Raji (cell line): ENCODE measurements around the gene MRM3.

ENCODE experiments used
- POLR2A ChIP-seq: IDR thresholded peaks from 2 replicates; pipeline ENCODE4 v1.6.1; 2011; ENCODE audit warnings: low read depth, low read length, control low read depth; ENCODE audit not compliant: insufficient read depth

The MRM3 gene

DNA sequence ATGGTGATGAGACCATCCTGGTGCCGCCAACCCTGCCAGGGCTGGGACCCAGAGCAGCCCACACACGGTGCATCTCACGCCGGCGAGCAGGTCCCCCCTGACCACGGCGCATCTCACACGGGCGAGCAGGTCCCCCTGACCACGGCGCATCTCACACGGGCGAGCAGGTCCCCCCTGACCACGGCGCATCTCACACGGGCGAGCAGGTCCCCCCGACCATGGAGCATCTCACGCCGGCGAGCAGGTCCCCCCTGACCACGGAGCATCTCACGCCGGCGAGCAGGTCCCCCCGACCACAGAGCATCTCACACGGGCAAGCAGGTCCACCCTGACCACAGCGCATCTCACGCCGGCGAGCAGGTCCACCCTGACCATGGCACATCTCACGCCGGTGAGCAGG lies 59.2 kb downstream of the MRM3 start:
- no peak for TF ChIP-seq POLR2A
